Activated CD4-positive, CD25-positive, alpha-beta regulatory T cell treated with anti-CD3 and anti-CD28 coated beads, Interleukin-2, amount 50 U/mL, for 16 hours (primary cell): ENCODE measurements around the gene ABLIM1.

Experiments used
- DNase-seq: peaks from one replicate; pipeline ENCODE4 v3.0.0-alpha.2; 2020; ENCODE audit warnings: low read depth, low spot score

The ABLIM1 gene

DNA sequence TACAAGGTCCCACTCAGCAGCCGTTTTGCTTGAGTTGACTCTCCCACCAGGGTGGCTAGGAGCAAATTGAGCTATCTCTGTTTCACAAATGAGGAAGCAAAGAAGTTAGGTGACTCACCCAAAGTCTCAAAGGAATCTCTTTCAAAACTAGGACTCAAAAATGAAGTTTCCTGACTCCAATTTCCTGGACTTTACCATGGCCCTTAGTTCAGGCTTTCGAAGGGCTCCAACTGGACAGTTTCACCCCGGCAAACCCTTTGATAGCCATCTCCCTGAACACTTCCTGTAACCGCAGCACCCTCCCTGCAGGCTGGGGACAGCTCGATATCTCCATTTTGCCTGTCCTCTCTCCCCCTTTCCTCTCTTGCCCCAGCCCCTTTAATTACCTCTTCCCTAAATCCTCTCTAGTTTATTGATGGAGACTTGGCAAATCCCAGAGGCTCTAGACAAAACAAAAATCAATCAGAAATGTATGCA, 249.1 kb downstream of the ABLIM1 start:
- DNase-seq = no peak

DNA sequence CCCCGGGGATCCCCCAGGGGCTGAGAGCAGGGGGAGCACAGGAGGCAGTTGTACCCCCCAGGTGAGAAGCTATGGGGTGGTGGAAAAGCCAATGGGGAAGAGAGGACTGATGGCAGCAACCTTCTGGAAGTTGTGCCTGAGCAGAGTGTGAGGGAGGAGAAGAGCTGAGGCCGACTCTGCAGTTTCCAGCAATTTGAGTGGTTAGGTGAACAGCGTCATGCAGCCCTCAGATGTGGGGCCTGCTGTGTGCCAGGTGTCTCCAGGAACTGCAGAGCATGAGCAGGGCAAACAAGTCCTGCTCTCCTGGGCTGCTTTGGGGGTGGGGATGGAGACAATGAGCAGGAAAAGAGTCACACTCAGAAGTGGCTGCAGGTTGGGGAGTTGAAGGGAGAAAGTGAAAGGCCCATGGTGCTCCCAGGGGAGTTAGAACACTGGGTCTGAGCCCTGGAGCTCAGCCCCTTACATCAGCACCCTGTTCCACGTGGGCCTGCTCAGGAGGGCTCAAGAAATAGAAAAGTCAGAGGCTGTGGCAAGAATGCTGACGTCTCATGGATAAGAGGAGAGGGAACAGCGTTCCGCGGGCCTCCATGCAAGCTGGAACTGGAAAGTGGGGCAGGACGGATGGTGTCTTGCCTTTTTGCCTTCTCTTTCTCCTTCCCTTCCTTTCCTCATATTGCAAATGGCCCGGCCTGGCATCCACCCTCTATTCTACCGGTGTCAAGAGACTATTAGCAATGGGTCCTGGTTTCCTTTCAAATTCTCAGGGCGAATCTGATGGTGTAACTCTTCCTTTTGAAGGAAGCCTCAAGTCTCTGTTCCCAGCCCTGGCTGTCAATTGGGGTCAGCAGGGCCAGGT, 249.7 kb downstream of the ABLIM1 start:
- no peak for DNase-seq

DNA sequence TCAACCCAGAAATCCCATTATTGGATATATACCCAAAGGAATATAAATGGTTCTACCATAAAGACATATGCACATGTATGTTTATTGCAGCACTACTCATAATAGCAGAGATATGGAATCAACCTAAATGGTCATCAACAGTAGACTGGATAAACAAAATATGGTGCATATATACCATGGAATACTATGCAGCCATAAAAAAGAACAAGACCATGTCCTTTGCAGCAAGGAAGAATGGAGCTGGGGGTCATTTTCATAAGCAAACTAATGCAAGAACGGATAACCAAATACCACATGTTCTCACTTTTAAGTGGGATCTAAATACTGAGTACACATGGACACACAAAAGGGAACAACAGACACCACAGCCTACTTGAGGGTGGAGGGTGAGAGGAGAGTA, 251.6 kb downstream of the ABLIM1 start:
- DNase-seq = no peak

DNA sequence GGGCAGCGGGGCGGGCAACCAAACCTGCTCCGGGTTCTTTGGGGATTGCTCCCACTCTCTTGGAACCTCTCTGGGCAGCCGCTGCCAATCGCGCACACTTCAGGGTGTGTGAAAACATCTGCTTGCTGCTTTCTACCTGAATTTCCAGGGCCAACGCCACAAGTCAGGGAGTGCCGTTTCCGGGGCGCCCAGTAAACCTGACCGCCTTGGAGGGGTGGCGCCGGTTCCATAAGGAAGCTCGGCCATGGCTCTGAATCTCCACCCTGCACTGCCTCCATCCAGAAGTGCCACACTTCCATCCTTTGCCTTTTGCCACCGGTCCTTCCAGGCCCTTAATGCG, 253.1 kb downstream of the ABLIM1 start:
- DNase-seq = no peak

DNA sequence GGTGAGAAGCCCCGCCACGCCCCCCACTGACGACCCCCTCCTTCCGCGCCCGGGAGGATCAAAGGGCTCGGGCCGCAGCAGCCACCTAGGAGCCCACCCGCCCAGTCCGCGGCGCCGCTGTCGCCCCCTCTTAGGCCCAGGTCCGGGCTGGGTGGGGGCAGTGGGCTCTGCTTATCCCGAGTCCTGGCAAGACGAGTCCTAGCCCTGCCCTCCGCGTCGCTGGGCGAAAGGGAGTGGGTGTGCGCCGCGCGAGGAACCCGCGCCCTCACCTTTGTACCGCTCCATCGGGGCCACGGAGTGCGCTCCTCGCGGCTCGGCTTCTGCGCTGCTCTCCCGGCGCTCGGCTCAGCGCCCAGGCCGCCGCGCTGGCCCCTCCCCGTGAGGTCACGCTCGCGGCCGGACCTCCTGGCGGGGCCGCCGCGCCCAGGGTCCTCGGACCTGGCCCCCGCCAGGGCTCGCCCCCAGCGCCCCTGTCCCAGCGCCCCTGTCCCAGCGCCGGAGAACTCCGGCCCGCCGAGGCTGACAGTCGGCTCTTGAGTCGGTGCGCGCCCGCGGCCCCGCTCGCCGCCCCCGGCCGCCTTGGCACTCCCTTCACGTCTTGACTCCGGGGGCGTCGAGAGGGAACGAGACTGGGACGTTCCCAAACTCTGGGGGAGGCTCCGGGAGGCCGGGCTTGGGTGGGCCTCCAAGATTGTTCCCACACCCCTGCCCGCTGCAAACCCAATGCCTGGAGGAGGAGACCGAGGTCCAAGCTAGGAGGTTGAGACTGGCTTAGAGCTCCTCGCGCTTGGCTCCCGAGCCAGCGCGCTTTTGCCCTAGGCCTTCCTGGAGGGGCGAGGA, 253.7 kb downstream of the ABLIM1 start, which contains the start of gene AFAP1L2:
Gene AFAP1L2 (minus strand): TSS at position 332 of the 840 bp plus-strand sequence. CDS start 47 bp downstream, at position 285.
- DNase-seq = no peak

DNA sequence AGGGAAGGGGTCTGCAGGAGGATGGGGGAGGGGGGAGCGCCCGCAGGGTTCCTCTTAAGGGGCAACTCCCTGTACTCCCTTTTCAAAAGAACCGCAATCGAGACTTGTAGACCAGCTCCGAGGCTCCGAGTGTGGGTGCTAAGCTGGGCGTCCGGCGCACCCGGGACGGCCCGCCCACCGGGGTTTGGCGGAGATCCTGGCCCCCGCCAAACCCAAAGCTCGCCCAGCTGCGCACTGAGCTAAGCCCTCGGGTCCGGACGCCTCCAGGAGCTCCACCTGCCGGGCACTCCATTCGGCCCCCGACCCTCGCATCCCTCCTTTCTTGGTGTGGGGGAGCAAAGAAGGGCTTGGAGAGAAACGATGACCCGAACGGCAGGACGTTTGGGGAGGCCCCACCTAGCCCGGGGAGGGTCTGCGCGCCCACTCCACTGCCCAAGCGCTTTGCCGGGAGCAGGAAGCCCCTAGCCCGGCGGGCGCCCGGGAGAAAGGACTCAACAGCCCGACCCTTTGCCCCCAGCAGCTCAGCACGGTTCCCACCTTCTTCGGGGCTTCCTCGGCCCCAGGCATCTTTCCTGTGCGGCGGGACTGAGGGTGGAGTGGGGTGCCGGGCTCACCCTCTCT, 254.4 kb downstream of the ABLIM1 start:
- no peak for DNase-seq

DNA sequence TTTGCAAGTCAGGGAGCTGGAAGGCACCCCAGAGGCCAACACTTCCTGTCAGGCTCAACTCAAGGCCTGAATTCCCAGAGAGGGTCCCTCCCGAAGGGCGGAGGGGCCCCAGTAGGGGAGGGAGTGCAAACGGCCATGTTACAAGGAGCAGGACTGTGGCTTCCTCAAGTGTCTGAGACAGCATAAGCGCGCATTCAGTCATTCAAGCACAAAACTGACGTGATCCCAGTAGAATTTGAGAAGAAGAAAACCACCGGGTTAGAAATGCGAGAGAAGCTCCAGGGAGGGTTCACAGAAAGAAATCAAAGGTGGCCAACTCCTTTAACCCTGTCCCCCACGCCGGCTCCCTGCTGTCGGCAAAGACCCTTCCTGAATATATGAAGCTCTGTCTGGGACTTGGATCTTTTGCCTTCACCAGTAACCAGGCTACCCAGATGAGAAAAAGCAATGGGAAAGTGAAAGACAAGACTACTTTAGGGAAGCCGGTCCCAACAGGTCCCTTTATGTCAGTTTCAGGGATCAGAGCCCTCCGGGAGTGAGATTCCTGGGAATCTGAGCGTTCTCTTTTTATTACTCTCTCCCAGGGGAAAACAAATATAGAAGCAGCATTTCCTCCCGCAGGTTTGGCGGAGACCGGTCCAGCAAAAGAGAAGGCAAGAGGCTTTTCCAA, 255.1 kb downstream of the ABLIM1 start:
- DNase-seq = no peak

DNA sequence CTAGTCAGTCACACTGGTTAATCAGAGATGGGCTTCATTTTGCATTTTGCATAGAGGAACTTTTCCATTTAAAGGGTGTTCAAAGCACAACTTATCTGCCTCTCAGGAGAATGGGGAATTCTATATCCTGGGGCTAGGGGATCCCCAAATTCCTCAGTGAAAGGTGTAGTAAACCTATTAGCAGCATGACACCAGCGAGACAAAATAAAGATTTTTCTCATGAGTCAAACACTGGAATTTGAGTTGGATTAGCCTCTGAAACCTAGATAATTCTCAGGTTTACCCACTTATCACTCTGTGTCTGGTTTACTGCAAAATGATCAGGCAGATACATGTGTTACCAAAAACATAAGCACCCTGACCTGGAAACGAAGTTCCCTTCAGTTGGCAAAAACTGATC, 255.8 kb downstream of the ABLIM1 start:
- no peak for DNase-seq

DNA sequence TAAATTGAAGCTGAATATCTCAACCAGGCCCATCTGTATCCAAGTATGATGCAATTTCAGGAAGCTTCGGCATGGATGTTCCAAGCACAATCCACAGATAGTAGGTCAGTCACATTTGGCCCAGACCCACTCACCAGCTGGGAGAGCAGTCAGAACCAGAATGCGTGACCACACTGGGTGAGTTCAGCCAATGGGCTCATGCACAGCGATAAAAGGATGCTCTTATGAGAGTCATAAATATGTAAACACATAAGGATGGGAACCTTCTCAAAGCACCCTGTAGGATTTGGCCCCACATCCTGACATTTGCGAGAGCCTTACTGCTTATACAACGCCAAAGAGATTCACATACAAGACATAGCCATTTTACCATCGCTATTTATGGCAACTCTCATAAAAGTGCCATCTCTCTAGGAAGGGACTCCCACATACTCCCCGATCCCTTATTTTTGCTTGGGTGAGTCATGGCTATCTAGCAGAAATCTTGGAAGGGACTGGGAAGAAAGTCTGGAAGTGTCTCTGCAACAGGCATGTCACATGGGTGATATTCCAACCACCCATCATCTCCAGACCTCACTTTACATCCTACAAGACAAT, 256.8 kb downstream of the ABLIM1 start:
- DNase-seq = no peak

DNA sequence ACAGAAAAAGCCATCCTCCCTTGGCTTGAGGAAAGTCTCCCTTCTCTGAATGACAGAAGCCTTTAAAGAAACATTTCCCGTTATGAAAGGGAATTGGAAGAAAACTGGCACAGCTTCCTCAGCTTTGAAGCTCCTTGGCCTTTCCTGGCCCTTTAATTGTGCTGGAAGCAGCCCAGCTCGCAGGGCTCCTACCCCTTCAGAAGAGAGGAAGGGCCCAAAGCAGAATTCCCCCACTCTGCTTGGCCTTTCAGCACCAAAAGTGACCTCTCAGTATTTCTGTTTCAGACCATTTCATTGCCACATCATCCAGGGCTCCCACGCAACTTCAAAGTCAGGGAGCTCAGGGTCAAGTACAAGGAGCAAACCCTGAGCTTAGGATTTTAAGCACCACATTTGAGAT, 258.0 kb downstream of the ABLIM1 start:
- DNase-seq = no peak

DNA sequence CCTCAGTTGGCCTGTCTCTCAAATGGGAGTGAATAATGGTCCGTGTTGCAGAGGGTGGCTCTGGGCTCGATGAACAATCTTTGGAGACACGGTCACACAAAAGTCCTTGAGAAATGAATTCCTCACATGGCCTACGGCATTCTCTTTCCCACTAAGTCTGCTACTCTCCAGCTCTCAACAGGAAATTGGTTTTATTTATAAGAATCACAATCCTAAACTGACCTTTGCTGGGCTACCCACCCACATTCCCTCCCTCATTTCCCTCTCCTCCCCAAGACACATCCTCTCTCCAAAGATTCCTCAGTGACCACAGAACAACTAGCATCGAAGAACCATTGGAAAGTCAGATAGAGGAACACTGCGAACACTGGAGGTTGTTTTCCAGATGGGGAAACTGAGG, 258.5 kb downstream of the ABLIM1 start:
- DNase-seq = no peak

DNA sequence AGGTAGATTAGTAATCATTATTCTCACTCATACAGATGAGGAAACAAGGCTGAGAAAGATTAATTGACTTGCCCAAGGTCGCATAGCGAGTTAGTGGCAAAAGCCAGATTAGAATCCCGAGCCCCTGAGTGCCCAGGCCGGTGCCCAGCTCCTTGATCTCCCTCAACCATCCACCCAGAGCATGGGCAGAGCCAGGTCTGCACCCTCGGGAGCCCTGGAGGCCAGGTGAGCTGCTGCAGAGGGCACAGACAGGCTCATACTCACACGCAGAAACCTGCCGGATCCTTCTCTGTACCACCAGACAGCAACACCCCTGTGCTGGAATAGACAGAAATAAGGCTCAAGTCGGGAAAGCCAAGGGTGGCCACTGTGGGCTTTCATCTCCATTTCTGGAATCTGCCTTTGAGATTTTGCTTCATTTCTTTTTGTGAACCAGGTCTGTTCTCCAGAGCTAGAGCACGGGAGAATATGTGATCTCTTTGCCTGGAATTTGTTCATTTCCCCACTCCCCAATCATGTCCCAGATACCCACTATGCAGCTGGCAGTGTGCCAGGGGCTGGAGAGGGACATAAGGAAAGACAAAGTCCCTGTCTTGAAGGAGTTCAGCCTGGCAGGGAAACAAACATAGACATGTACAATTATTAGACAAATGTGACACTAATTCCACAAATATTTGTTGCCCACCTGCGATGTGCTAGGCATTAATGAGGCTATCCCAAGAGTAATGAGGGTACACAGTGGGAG, 259.3 kb downstream of the ABLIM1 start:
- no peak for DNase-seq

DNA sequence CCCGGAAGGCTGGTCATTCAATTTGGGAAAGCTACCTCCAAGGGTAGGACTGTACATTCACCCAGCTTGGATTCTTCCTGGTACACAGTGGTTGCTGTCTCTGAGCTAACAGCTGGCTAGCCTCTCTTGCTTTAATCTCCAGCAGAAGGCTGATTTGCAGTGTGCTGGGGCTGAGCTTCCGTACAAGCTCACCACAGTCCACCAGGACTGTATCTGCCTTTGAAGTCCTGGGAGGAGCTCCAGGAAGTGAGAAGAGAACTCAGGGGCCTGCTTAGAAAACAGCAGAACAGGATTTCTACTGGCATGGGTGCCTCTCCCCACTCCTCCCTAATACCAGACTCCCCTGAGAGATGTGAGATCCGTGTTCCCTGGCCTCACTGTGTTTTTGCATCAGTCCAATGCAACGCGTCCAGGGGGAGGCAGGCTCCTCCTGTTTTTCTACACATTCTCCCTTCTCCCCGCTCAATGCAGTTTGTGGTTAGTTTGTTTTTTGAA, 260.4 kb downstream of the ABLIM1 start:
- DNase-seq = no peak

DNA sequence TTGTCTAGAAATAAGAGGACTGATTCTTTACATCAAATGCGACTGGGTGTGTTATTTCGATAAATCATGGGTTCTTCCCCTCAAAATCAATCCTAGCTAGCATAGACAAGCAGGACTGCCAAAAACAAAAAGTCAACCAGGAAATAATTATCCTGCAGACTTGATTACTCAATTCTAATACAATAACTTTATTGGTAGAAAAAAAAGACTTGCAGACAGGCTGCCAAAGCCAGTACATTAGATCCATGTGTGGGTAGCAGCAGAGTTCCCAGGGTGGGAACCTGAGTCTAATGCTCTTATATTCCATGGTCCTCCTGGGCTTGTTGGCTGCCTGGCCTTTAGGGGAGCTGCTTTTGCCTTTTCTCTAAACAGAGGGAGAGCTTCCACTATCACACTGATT, 261.6 kb downstream of the ABLIM1 start:
- no peak for DNase-seq

DNA sequence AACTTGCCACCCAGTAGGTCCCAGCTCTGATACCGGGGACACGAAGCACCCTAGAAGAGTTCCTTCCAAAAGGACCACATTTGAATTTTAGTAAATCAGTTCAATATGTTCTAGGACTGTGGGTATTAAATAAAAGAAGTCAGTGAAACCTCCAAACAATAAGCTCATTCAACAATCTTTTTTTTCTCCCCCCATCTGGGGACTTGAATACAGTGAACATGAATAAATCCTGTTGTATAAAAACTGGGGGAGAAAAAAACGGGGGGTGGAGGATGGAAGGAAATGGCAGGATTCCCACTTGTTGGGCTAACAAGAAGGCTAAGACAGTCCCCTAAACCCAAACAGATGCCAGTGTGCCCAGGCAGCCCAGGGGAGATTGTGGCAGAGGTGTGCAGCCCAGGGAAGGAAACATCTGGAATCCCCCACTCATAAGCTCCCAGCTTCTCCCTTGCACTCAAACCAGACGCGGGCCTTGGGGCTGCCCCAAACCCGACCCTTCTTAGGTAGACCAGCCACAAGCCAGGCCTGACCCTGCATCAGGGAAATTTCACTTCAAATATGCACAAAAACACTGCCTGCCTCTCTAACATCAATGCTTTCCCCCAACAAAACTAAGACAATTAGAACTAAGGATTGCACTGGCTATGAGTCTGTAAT, 262.6 kb downstream of the ABLIM1 start:
- DNase-seq = no peak

DNA sequence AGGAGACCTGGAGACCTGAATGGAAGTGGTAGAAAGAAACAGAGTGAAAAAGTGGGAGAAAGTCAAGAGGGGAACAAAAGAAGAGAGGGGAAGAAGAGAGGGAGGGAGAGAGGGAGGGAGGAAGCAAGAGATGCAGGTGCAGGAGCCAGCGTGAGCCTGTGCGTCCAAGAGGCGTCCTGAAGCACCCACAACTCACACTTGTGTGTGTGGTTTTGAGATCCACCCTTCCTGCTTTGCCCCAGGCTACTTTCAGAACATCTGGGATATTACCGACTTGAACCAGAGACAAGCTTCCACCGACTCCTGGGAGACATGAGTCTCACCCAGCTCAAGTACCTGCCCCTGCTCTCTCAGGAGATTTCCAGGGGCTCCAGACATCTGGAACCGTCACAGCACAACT, 263.5 kb downstream of the ABLIM1 start:
- DNase-seq = no peak

DNA sequence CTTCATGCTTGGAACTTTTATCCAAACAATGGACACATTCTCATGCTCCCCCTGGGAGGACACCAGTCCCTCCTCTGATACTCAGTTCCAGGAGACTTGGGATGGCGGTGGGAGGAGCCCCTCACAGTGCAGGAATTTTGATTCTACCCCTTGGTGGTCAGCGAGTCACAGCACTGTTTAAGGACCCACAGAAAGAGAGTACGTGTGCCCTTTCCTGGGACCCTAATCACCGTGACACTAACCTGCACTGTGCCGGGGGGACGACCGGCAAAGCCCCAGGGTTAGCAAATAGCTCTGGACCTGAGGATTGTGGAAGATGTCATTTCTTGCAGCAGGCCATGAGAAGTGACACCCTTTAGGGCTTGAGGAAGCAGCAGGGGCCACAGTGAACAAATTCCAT, 264.2 kb downstream of the ABLIM1 start:
- no peak for DNase-seq

DNA sequence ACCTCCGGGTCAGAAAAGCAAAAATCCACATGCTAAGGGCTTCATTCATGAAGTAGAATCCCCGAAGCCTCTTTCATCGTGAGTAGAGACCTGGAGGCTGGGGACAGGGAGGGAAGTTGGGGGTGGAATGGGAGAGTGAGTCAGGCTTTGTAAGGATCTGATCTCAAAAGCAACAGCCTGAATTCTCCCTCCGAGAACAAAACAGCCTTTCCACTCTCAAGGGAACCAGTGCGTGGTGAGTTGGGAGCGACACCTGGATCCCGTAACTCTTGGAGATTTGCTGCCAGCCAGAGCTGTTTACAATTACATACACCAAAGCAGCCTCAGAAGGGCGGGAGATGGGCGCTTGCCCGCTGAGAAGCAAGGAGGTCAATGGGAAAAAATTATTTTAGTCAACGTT, 264.6 kb downstream of the ABLIM1 start:
- no peak for DNase-seq

DNA sequence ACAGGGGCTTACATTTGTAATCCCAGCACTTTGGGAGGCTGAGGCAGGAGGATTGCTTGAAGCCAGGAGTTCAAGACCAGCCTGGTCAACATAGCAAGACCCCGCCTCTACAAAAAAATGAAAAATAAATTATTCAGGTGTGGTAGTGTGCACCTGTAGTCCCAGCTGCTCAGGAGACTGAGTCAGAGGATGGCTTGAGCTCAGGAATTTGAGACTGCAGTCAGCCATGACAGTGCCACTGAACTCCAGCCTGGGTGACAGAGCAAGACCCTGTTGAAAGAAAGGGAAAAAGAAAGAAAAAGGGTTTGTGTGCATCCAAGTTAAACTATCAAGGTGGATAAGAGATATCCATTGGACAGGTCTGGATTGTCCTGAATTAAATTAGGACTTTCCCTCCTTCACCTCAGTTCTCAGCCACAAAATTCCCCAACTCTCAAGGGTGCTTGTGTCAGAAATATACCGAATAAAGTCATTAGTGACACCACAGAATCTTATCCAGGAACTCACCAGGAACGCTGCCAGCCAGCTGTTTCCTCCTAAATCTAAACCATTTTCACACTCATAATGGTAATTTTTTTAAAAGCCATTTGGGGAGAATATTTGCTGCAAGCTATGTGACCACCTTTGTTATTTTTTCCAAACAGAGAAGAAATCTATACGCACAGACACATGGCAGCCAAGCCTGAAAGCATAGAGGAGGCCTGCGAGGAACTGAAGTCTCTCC, 265.8 kb downstream of the ABLIM1 start:
- no peak for DNase-seq
